H7 (cell line): ENCODE data around the gene TLX2. TPM values are rescaled to one million over a fixed set of nuclear protein-coding genes. Genes with fewer than 3 reads are reported as not detected.
A peak's percentile ranks its signal among the peaks of the same experiment; 100 is the strongest.

ENCODE experiments used
- DNase-seq: peaks from one replicate; pipeline ENCODE4 v3.0.0; 2012
- H3K27me3 ChIP-seq: 2 replicates; pipeline ENCODE4 v1.6.0; 2011; ENCODE audit warnings: mild to moderate bottlenecking, low read length; ENCODE audit not compliant: control insufficient read depth, insufficient read depth
- H3K36me3 ChIP-seq: replicated peaks from 2 replicates; pipeline ENCODE4 v1.5.1; 2011; ENCODE audit warnings: low read length; ENCODE audit not compliant: control insufficient read depth, insufficient read depth
- H3K4me3 ChIP-seq: 2 replicates; pipeline ENCODE4 v1.5.1; 2011; ENCODE audit warnings: low read depth, mild to moderate bottlenecking, control low read depth, low read length, moderate library complexity; ENCODE audit not compliant: insufficient read depth
- total RNA-seq: library from RNA; depleted of rRNA; stranded (reverse); fragments of >200 nt; shearing (Covaris generic); gene quantifications from 2 replicates; pipeline ENCODE4 v1.2.3, GENCODE V29; 2014

Gene TLX2
- total RNA-seq, 1 experiment from 2014 or later, result not detected

DNA sequence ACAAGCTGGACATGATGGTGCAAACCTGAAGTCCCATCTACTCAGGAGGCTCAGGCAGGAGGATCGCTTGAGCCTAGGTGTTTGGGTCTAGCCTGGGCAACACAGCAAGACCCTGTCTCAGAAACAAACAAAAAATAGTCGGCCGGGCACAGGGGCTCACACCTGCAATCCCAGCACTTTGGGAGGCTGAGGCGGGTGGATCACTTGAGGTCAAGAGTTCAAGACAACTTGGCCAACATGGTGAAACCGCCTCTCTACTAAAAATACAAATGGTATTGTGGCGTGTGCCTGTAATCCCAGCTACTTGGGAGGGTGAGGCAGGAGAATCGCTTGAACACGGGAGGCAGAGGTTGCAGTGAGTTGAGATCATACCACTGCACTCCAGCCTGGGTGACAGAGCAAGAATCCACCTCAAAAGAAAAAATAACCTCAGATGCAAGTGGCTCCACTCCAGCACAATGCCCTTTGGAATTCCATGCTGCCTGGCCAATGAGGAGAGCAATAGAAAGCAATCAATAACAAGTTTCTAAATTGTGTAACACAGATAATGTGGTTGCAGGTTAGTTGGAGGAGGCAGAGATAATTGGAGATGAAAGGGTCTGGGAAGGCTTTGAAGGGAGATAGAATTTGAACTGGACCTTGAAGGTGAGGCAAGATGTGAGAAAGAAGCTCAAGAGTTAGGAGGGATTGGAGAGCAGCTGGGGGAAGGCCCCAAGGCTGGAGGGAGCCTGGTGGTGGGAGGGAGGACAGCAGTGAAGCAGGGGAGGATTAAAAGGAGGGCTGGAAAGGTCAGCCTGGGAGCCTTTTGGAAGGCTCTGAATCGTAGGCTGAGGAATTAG is 25.4 kb upstream of the TLX2 start:
- DNase-seq, result no peak
- H3K4me3 ChIP-seq, result no peak overlapping the region
- H3K36me3 ChIP-seq, result peaks cover 22% of the 10 kb centered on the region
- H3K27me3 ChIP-seq, result no peaks in the 10 kb centered on the region

GRCh38 chr2:74489906-74490305 is 24.3 kb upstream of the TLX2 start:
- Histone ChIP-seq H3K36me3 (peaks cover 22% of the 10 kb centered on the region), H3K27me3 (no peaks in the 10 kb centered on the region; the same call in 1 of the 2 replicates), H3K4me3 (no peak overlapping the region)
- no peak for DNase-seq

- Histone ChIP-seq H3K4me3 (no peak overlapping the region), H3K27me3 (peaks cover 17% of the 10 kb centered on the region), H3K36me3 (peaks cover 22% of the 10 kb centered on the region)
- no peak for DNase-seq
Observed at GRCh38 chr2:74491648-74492544, 22.4 kb upstream of the TLX2 start.

DNA sequence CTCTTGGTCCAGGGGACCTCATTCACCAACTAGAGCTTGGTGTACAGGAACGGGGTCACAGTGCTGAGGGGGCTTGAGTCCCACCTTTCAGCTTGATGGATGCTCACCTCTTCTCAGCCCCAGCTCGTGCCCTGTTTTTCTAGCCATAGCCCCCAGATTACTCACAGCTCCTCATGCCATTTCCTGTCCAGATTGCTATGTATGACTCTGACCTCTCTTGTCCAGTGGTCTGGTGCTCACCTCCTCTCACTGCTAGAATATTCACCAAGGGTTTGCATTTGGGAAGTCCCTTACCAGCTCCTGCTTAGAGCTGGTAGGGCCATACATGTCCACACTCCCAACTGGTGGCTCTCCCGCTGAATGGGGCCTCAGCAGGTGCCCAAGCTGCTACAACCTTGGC is 20.7 kb upstream of the TLX2 start:
- Histone ChIP-seq H3K27me3 (peaks cover 34% of the 10 kb centered on the region), H3K4me3 (no peak overlapping the region), H3K36me3 (peaks cover 22% of the 10 kb centered on the region)
- no peak for DNase-seq

DNA sequence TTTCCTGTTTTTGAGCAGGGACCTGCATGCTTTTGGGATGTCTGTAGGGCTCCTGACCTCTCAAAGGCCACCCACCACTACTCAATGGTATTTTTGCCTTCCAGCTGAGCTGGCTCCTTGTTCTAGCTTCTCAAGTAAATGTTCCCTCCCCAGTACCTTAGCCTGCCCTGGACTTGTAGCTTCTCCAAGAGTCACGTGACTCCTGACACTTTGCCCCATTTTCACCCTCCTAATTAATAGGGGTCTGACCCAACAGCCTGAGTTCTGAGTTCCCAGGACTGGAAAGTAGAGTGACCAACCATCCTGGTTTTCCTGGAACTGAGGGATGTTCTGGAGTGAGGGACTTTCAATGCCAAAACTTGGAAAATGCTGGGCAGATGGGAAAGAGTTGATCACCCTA is 18.8 kb upstream of the TLX2 start:
- Histone ChIP-seq H3K4me3 (no peak overlapping the region), H3K36me3 (peaks cover 20% of the 10 kb centered on the region), H3K27me3 (peaks cover 52% of the 10 kb centered on the region)
- DNase-seq, result no peak

GRCh38 chr2:74496997-74497776 is 17.1 kb upstream of the TLX2 start:
- H3K36me3 ChIP-seq, result peaks cover 5% of the 10 kb centered on the region
- H3K4me3 ChIP-seq, result peak overlapping the region; percentile 40; the same call in 1 of the 2 replicates
- no peak for DNase-seq
- peaks cover 70% of the 10 kb centered on the region for H3K27me3 ChIP-seq

DNA sequence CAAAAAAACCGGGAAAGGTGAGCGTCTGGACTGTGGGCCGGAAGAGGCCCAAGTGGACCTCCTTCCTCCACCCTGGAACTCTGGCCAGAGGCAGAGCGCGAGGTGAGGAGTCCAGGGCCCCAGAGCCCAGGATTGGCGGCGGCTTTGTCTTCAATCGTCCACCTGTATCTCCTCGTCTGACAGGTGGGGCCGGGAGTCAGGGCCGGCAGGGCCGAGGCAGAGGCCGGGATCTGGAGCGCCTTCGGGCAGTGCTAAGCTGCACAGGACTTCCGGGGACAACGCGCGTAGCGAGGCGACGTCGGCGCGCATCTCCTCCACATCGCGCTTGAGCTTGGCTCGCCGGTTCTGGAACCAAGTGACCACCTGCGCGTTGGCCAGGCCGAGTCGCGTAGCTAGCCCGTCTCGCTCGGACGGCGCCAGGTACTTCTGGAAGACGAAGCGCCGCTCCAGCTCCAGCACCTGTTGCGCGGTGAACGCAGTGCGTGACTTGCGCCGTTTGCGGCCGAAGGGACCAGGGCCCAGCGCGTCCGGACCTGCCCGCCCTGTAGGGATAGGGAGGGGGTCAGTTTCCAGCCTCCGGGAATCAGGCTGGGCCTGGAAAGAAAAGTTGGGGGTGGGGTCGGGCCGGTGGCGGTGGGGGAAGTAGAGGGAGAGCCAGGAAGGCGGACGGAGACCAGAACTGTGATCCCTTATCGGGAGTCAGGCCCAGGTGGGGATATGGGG is 16.3 kb upstream of the TLX2 start:
- H3K4me3 ChIP-seq, result peak overlapping the region; percentile 40
- peak; percentile 84 for DNase-seq
- H3K36me3 ChIP-seq, result peaks cover 5% of the 10 kb centered on the region
- H3K27me3 ChIP-seq, result peaks cover 77% of the 10 kb centered on the region

DNA sequence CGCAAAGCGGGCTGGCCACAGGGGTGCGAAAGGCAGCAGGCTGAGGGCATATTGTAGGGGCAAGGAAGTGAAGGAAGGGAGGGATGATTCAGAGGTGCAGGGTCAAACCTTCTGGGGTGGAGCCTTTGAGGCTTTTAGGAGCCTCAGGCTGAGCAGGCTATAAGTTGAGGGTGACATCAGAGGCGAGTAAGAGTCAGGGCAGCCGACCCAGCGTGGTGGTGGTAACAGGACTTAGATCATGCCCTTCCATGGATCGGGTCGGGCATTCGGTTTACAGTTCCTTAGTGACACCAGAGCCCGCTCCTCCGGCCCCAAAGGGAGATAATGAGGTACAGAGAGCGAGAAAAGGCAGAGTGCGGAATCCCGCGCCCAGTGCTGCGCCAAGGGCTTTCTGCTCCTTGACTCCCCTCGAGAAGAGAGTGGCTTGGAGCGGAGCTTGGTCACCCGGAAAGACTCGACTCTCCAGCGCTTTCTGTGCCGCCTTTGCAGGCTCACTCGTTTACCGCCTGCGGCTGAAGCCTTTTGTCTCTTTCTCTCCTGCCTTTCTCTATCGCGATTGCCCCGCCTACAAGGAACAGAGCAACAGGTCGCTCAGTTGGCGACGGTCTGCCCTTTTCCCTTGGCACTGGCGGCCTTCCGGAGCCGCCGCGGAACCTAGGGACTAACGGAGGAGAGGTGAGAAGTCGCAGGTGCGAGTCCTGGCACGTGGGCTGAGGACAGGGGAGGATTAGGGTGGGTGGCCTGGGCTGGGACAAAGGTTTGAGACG is 15.6 kb upstream of the TLX2 start:
- H3K4me3 ChIP-seq, result peak overlapping the region; percentile 40
- peaks cover 85% of the 10 kb centered on the region for H3K27me3 ChIP-seq
- peak; percentile 84 for DNase-seq
- H3K36me3 ChIP-seq, result no peaks in the 10 kb centered on the region

DNA sequence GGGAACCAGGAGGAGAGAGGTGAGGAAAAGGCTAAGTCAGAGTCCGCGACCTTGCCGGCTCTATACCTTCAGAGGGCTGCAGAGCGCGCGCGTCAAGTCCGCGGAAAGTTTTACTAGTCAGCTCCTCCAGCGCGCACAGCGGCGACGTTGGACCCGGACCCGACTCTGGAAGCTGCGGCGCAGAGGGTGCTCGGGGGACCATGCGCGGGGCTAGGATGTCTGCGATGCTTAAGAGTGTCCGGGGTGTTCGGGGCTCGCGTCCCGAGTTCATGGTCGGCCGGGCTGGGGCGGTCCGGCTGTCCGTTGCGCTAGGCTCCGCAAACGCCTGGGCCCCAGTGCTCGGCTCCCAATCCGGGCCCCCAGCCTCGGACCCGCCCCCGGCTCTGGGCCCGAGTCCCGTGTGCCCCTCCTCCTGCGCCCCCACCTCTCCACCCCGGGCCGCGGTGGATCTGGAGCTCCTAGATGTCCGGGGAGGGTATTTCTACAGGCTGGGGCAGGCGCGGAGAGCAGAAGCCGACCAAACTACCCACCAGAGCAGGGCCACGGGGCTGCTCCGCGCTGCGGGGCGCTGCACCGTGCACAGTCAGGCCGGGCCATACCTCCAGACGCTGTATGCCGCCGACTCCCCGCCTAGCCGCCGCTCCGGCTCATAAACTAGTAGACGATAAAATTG is 14.8 kb upstream of the TLX2 start, which contains the start of gene LBX2:
Gene LBX2, minus strand, starts transcription at position 337 of the 673 bp plus-strand sequence. Its CDS starts 66 bp downstream, at position 271.
- peak within 1 kb of the TSS; percentile 40 for H3K4me3 ChIP-seq
- peak; percentile 89 for DNase-seq
- peaks cover 92% of the 10 kb centered on the region for H3K27me3 ChIP-seq
- no peaks in the 10 kb centered on the region for H3K36me3 ChIP-seq

DNA sequence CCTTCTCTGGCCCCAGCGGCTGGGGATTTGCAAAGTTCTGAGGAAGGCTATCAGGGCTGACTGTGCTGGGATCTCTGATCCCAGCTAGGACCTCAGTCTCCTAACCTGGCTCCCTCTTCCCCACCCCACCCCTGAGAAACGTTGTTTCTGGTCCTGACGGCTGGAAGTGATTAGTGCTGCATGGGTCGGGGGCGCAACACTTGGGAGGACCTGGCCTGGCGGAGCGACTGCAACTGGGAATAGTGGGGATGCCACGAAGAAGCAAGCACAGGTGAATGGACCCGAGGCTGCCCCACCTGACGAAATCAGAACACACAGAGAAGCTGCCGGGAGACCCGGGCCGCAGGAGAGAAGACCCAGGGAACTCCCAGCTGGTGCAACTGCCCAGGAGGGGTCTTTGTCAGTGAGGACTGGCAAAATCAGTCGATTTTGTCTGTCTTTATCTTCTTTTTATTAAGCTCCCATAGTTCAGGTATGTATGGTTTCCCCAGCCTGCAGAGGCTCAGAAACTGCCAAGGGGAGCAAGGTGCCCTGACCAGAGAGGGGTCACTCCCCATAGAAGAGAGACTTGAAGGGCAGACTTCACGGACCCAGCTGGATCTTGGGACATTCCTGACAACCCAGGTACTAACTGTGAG is 14.2 kb upstream of the TLX2 start:
- Histone ChIP-seq H3K27me3 (peaks cover 97% of the 10 kb centered on the region), H3K4me3 (peak overlapping the region; percentile 40; the same call in 1 of the 2 replicates), H3K36me3 (no peaks in the 10 kb centered on the region)
- peak; percentile 49 for DNase-seq

GRCh38 chr2:74500578-74500946 is 13.7 kb upstream of the TLX2 start:
- peaks cover 97% of the 10 kb centered on the region for H3K27me3 ChIP-seq
- H3K4me3 ChIP-seq, result no peak overlapping the region

GRCh38 chr2:74501335-74502071 is 12.7 kb upstream of the TLX2 start:
- DNase-seq, result peak; percentile 71
- H3K4me3 ChIP-seq, result no peak overlapping the region; the same call in 1 of the 2 replicates
- H3K36me3 ChIP-seq, result peaks cover 1% of the 10 kb centered on the region
- peaks cover 91% of the 10 kb centered on the region for H3K27me3 ChIP-seq

More at GRCh38 chr2:74500578-74500946, 13.7 kb upstream of the TLX2 start:
- H3K36me3 ChIP-seq, result no peaks in the 10 kb centered on the region; the same call in 1 of the 2 replicates
- peak; percentile 63 for DNase-seq
